ENCODE measurements around the gene MAGI2. TPM values are rescaled to one million over a fixed set of nuclear protein-coding genes. Genes with fewer than 3 reads are reported as not detected.

MAGI2 gene
- total RNA-seq, 1 experiment from 2014 or later, result 14.3 TPM

GRCh38 chr7:79339208-79339925 is 114.1 kb downstream of the MAGI2 start:
- no peak overlapping the region for H2BK15ac ChIP-seq (ENCODE audit: low read depth, low read length)
- no peak overlapping the region for H3K14ac ChIP-seq (ENCODE audit: insufficient read depth, low read length)
- H3K9me3 Mint-ChIP-seq, result no peaks in the 10 kb centered on the region
- H2BK12ac ChIP-seq (ENCODE audit: insufficient read length, low read depth, low read length), result no peak overlapping the region
- WGBS (ENCODE audit: extremely low coverage, insufficient read length, low lambda C conversion rate), result no CpG with 5 or more reads among the region's 4 CpGs
- no peak overlapping the region for H2BK120ac ChIP-seq (ENCODE audit: low read depth, low read length, poor library complexity, severe bottlenecking)
- H3K79me2 ChIP-seq (ENCODE audit: insufficient read depth, low read length), result no peaks in the 10 kb centered on the region
- no peak for TF ChIP-seq CTCF (conservative IDR thresholded peaks at IDR 0.05)
- no peak overlapping the region for H3K18ac ChIP-seq (ENCODE audit: insufficient read length, low read depth, low read length)
- no peaks in the 10 kb centered on the region for H3K9me3 ChIP-seq (ENCODE audit: control insufficient read depth, low read depth, low read length)
- H3K23me2 ChIP-seq (ENCODE audit: insufficient read length, low read depth, low read length, poor library complexity, severe bottlenecking), result no peaks in the 10 kb centered on the region
- H3K79me1 ChIP-seq (ENCODE audit: insufficient read depth, low read depth, low read length, poor library complexity, severe bottlenecking), result no peaks in the 10 kb centered on the region
- no peak overlapping the region for H3K4me3 Mint-ChIP-seq
- H3K4me1 Mint-ChIP-seq, result no peaks in the 10 kb centered on the region
- no peak overlapping the region for H3K56ac ChIP-seq (ENCODE audit: insufficient read length, low read depth, low read length)
- H3K23ac ChIP-seq (ENCODE audit: insufficient read length, low read depth, low read length), result no peak overlapping the region
- H2AK5ac ChIP-seq (ENCODE audit: insufficient read length, low read length), result no peak overlapping the region
- DNase-seq, result no peak
- H3K27ac ChIP-seq (ENCODE audit: insufficient read length, low read depth, low read length), result no peak overlapping the region
- H4K91ac ChIP-seq (ENCODE audit: insufficient read length, low read depth, low read length), result no peak overlapping the region
- H3K4me2 ChIP-seq (ENCODE audit: insufficient read depth, insufficient read length, low read length), result no peak overlapping the region
- no peak overlapping the region for H3K9ac ChIP-seq (ENCODE audit: extremely low read depth, insufficient read length, low read length)
- no peak overlapping the region for H4K5ac ChIP-seq (ENCODE audit: insufficient read length, low read depth, low read length)
- H3K36me3 Mint-ChIP-seq (ENCODE audit: insufficient read depth in 1 of 3, low read depth in 3 of 3), result no peaks in the 10 kb centered on the region
- H3K27me3 ChIP-seq (ENCODE audit: insufficient read depth, low read length), result no peaks in the 10 kb centered on the region
- no peak overlapping the region for H4K8ac ChIP-seq (replicated peaks; ENCODE audit: insufficient read length, low read depth, low read length)
- H3T11ph ChIP-seq (ENCODE audit: low read length), result no peak overlapping the region
- H3K27ac Mint-ChIP-seq, result no peak overlapping the region
- H3K4me1 ChIP-seq (ENCODE audit: insufficient read depth, low read length), result no peaks in the 10 kb centered on the region; the same call in 1 of the 2 replicates
- H3K4ac ChIP-seq (ENCODE audit: low read depth, low read length), result no peak overlapping the region
- H3K27me3 Mint-ChIP-seq (ENCODE audit: low read depth), result no peaks in the 10 kb centered on the region
- no peak overlapping the region for H2AFZ ChIP-seq (ENCODE audit: low read length)
- H2BK5ac ChIP-seq (ENCODE audit: insufficient read length, low read length), result no peak overlapping the region
- no peak overlapping the region for H2BK20ac ChIP-seq (ENCODE audit: low read depth, low read length, poor library complexity, severe bottlenecking)
- no peaks in the 10 kb centered on the region for H4K20me1 ChIP-seq (ENCODE audit: control insufficient read depth, insufficient read depth, insufficient read length)
